ENCODE results near the gene ANTXR1. TPM values are rescaled to one million over a fixed set of nuclear protein-coding genes. Genes with fewer than 3 reads are reported as not detected.

Gene ANTXR1
- total RNA-seq, 1 donor from 2014 or later = 81.2 TPM

GRCh38 chr2:69086466-69086865 lies 73.5 kb downstream of the ANTXR1 start:
- H3K9me3 ChIP-seq = no peaks in the 10 kb centered on the region
- TF ChIP-seq CTCF (IDR thresholded peaks at IDR 0.05) = no peak
- H3K27ac ChIP-seq = no peak overlapping the region
- ATAC-seq (no peak), DNase-seq (no peak)
- H3K36me3 ChIP-seq = no peaks in the 10 kb centered on the region
- no peak overlapping the region for H3K4me3 ChIP-seq
- peaks cover 46% of the 10 kb centered on the region for H3K4me1 ChIP-seq
- intact Hi-C loops (cut with DNase I) = no loop called here
- H3K27me3 ChIP-seq = no peaks in the 10 kb centered on the region

- Histone ChIP-seq H3K9me3 (no peaks in the 10 kb centered on the region), H3K4me1 (peaks cover 40% of the 10 kb centered on the region), H3K27me3 (no peaks in the 10 kb centered on the region), H3K36me3 (no peaks in the 10 kb centered on the region), H3K27ac (no peak overlapping the region), H3K4me3 (no peak overlapping the region)
- intact Hi-C loops (cut with DNase I) = no loop called here
- no peak for TF ChIP-seq CTCF (IDR thresholded peaks at IDR 0.05)
- DNase-seq (no peak), ATAC-seq (no peak)
Measured at GRCh38 chr2:69087211-69087911, 74.4 kb downstream of the ANTXR1 start.

DNA sequence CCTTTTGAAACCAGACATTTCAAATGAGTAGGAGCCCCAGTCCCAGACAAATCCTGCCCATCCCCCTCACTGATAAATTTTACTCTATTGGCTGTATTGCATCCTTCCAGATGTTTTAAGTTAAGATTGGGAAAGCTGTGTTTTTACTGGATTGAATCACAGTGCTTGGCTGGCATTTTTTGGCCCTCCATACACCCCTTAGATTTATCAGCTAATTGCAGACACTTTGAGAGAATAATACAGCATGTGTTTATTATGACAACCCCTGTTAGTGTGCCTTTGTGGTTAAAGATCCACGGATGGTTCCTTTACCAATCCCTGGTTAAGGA lies 74.9 kb downstream of the ANTXR1 start:
- Histone ChIP-seq H3K4me3 (no peak overlapping the region), H3K27ac (no peak overlapping the region), H3K36me3 (no peaks in the 10 kb centered on the region), H3K4me1 (peaks cover 35% of the 10 kb centered on the region), H3K27me3 (no peaks in the 10 kb centered on the region), H3K9me3 (no peaks in the 10 kb centered on the region)
- TF ChIP-seq CTCF (IDR thresholded peaks at IDR 0.05) = no peak
- ATAC-seq = no peak
- intact Hi-C loops (cut with DNase I) = no loop called here
- no peak for DNase-seq

GRCh38 chr2:69088466-69088865 lies 75.5 kb downstream of the ANTXR1 start:
- DNase-seq = no peak
- no peaks in the 10 kb centered on the region for H3K9me3 ChIP-seq
- H3K27me3 ChIP-seq = no peaks in the 10 kb centered on the region
- no peaks in the 10 kb centered on the region for H3K36me3 ChIP-seq
- H3K4me1 ChIP-seq = peaks cover 29% of the 10 kb centered on the region
- no peak overlapping the region for H3K27ac ChIP-seq
- no peak overlapping the region for H3K4me3 ChIP-seq
- intact Hi-C loops (cut with DNase I) = no loop called here
- no peak for ATAC-seq
- TF ChIP-seq CTCF (IDR thresholded peaks at IDR 0.05) = no peak

DNA sequence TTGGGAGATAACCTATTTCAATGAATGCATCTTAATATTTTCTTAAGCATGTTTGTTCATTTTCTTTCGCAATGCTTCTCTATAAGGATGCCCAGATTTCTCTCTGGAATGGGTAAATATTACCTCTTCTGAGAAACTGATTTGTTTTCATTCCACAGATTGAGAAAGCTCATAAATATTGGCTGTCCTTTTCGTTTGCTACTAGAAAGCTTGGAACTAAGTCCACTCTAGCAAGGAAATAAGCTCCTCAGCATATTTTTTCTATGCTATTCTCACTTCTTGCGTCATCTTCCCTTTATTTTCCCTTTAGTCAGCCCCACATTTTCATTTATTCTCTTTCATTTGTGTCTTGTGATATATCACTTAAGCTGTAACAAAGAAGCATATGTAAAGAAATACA lies 76.3 kb downstream of the ANTXR1 start:
- H3K27ac ChIP-seq = no peak overlapping the region
- H3K27me3 ChIP-seq = no peaks in the 10 kb centered on the region
- no peak for TF ChIP-seq CTCF (IDR thresholded peaks at IDR 0.05)
- ATAC-seq = no peak
- H3K4me1 ChIP-seq = peaks cover 21% of the 10 kb centered on the region
- H3K36me3 ChIP-seq = no peaks in the 10 kb centered on the region
- H3K4me3 ChIP-seq = no peak overlapping the region
- H3K9me3 ChIP-seq = no peaks in the 10 kb centered on the region
- no peak for DNase-seq
- intact Hi-C loops (cut with DNase I) = no loop called here

DNA sequence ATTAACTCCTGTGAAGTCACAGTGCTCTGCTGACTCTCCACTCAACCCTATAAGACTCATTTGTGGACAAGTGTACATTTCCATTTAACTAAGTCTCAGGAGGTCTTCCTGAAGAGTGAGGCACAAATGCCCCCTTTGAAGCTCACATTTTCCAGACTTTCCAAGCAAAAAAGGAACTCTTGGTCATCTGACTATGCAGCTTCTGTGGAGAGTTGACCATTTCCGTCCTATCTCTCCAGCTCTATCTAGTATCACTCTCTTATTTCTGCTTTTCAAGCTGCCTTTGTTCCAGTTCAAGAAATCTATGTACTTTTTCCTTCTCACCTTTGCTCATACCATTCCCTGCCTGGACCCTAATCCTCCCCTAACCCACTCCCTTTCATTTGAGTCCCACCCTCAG lies 77.0 kb downstream of the ANTXR1 start:
- ATAC-seq = peak; percentile 51
- H3K4me1 ChIP-seq = peaks cover 21% of the 10 kb centered on the region
- no peaks in the 10 kb centered on the region for H3K9me3 ChIP-seq
- TF ChIP-seq CTCF (IDR thresholded peaks at IDR 0.05) = no peak
- H3K4me3 ChIP-seq = no peak overlapping the region
- H3K27ac ChIP-seq = no peak overlapping the region
- no peak for DNase-seq
- intact Hi-C loops (cut with DNase I) = no loop called here
- H3K27me3 ChIP-seq = no peaks in the 10 kb centered on the region
- H3K36me3 ChIP-seq = no peaks in the 10 kb centered on the region
